ENCODE results near the gene EPM2A. TPM values are rescaled to one million over a fixed set of nuclear protein-coding genes. Genes with fewer than 3 reads are reported as not detected.

Gene EPM2A
- total RNA-seq, 1 donor from 2014 or later = 9.6 TPM

DNA sequence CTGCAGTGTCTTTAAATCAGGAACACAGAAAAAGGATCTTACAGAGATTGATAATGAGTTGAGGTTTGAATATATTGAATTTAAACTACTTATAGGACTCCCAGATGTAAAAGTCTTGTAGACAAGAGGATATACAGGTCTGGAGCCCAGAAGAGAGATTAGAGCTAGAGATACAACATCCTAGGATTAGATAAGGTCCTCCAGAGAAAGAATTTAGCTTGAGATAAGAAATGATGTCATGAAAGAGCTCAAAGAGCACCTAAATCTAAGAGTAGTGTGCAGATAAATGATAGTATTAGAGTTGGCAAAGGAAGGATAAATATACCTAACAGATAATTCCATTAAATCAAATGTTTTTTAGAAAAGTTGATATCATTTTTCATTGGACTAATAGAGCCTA is 23.9 kb downstream of the EPM2A start:
- H3K4me2 ChIP-seq = no peak overlapping the region
- TF ChIP-seq CTCF (IDR thresholded peaks at IDR 0.05) (no peak), EZH2 (IDR thresholded peaks at IDR 0.05) (no peak), EZH2phosphoT487 (IDR thresholded peaks at IDR 0.05) (no peak)
- H3K4me3 ChIP-seq = no peak overlapping the region
- no peaks in the 10 kb centered on the region for H4K20me1 ChIP-seq (ENCODE audit: low read depth)
- no peaks in the 10 kb centered on the region for H3K4me1 Mint-ChIP-seq
- H3K4me1 ChIP-seq = peaks cover 10% of the 10 kb centered on the region
- H3K27ac Mint-ChIP-seq = no peak overlapping the region
- no peak for DNase-seq (ENCODE audit: low spot score)
- H3K36me3 ChIP-seq = no peaks in the 10 kb centered on the region
- no peak overlapping the region for H3K27ac ChIP-seq
- H3K9ac ChIP-seq = no peak overlapping the region
- H3F3A ChIP-seq (ENCODE audit: low read depth) = no peaks in the 10 kb centered on the region
- no peaks in the 10 kb centered on the region for H3K79me2 ChIP-seq (ENCODE audit: low read depth)
- no peak overlapping the region for H2AFZ ChIP-seq (replicated peaks)
- peaks cover 17% of the 10 kb centered on the region for H3K36me3 Mint-ChIP-seq
- H3K4me3 Mint-ChIP-seq = no peak overlapping the region
- H3K27me3 ChIP-seq = no peaks in the 10 kb centered on the region
- H3K9me3 ChIP-seq (ENCODE audit: low read depth) = peaks cover 5% of the 10 kb centered on the region
- no peaks in the 10 kb centered on the region for H3K27me3 Mint-ChIP-seq (ENCODE audit: insufficient read depth, low read depth)
- peaks cover 20% of the 10 kb centered on the region for H3K9me3 Mint-ChIP-seq

DNA sequence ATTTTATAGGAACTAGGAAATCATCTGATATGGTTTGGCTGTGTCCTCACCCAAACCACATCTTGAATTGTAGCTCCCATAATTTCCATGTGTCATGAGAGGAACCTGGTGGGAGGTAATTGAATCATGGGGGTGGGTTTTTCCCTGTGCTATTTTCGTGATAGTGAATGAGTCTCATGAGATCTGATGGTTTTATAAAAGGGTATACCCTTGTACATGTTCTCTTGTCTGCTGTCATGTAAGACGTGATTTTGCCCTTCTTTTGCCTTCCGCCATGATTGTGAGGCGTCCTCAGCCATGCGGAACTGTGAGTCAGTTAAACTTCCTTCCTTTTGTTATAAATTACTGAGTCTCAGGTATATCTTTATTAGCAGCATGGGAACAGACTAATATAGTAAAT is 27.9 kb downstream of the EPM2A start:
- DNase-seq (ENCODE audit: low spot score) = no peak
- H2AFZ ChIP-seq (replicated peaks) = no peak overlapping the region
- no peaks in the 10 kb centered on the region for H3F3A ChIP-seq (ENCODE audit: low read depth)
- no peak overlapping the region for H3K27ac ChIP-seq
- Mint-ChIP-seq H3K27ac (no peak overlapping the region), H3K9me3 (peaks cover 7% of the 10 kb centered on the region), H3K36me3 (peaks cover 9% of the 10 kb centered on the region), H3K4me3 (no peak overlapping the region), H3K4me1 (no peaks in the 10 kb centered on the region), H3K27me3 (ENCODE audit: insufficient read depth, low read depth) (no peaks in the 10 kb centered on the region)
- peak overlapping the region; percentile 42 for H3K4me2 ChIP-seq
- no peak overlapping the region for H3K4me3 ChIP-seq
- no peaks in the 10 kb centered on the region for H3K79me2 ChIP-seq (ENCODE audit: low read depth)
- H3K4me1 ChIP-seq = peaks cover 15% of the 10 kb centered on the region
- no peaks in the 10 kb centered on the region for H3K27me3 ChIP-seq
- H4K20me1 ChIP-seq (ENCODE audit: low read depth) = no peaks in the 10 kb centered on the region
- H3K9ac ChIP-seq = no peak overlapping the region
- H3K9me3 ChIP-seq (ENCODE audit: low read depth) = peaks cover 5% of the 10 kb centered on the region
- TF ChIP-seq EZH2 (IDR thresholded peaks at IDR 0.05) = no peak
- TF ChIP-seq CTCF (IDR thresholded peaks at IDR 0.05) = no peak
- TF ChIP-seq EZH2phosphoT487 (IDR thresholded peaks at IDR 0.05) = no peak
- no peaks in the 10 kb centered on the region for H3K36me3 ChIP-seq

- Histone ChIP-seq H3K4me2 (no peak overlapping the region), H3K79me2 (ENCODE audit: low read depth) (no peaks in the 10 kb centered on the region), H3K36me3 (no peaks in the 10 kb centered on the region), H3K4me1 (peaks cover 15% of the 10 kb centered on the region), H3K9me3 (ENCODE audit: low read depth) (peaks cover 5% of the 10 kb centered on the region), H4K20me1 (ENCODE audit: low read depth) (no peaks in the 10 kb centered on the region), H3K27ac (no peak overlapping the region), H3K4me3 (no peak overlapping the region), H3K9ac (no peak overlapping the region), H2AFZ (replicated peaks) (no peak overlapping the region), H3F3A (ENCODE audit: low read depth) (no peaks in the 10 kb centered on the region), H3K27me3 (no peaks in the 10 kb centered on the region)
- Mint-ChIP-seq H3K9me3 (peaks cover 7% of the 10 kb centered on the region), H3K27ac (no peak overlapping the region), H3K4me1 (no peaks in the 10 kb centered on the region), H3K36me3 (peaks cover 9% of the 10 kb centered on the region), H3K4me3 (no peak overlapping the region), H3K27me3 (ENCODE audit: insufficient read depth, low read depth) (no peaks in the 10 kb centered on the region)
- DNase-seq (ENCODE audit: low spot score) = no peak
- TF ChIP-seq EZH2phosphoT487 (IDR thresholded peaks at IDR 0.05) (no peak), CTCF (IDR thresholded peaks at IDR 0.05) (no peak), EZH2 (IDR thresholded peaks at IDR 0.05) (no peak)
Observed at GRCh38 chr6:145705561-145705960, 29.8 kb downstream of the EPM2A start.
